HG02884 (cell line): ENCODE results near the gene VPS16.
A peak's percentile ranks its signal among the peaks of the same experiment; 100 is the strongest.

ENCODE experiments used
- ATAC-seq: cut with Tn5 transposase; IDR thresholded peaks from one replicate; pipeline ENCODE4 v1.9.1; 2021; ENCODE audit warnings: mild to moderate bottlenecking, moderate library complexity; ENCODE audit not compliant: unreplicated experiment

The VPS16 gene

DNA sequence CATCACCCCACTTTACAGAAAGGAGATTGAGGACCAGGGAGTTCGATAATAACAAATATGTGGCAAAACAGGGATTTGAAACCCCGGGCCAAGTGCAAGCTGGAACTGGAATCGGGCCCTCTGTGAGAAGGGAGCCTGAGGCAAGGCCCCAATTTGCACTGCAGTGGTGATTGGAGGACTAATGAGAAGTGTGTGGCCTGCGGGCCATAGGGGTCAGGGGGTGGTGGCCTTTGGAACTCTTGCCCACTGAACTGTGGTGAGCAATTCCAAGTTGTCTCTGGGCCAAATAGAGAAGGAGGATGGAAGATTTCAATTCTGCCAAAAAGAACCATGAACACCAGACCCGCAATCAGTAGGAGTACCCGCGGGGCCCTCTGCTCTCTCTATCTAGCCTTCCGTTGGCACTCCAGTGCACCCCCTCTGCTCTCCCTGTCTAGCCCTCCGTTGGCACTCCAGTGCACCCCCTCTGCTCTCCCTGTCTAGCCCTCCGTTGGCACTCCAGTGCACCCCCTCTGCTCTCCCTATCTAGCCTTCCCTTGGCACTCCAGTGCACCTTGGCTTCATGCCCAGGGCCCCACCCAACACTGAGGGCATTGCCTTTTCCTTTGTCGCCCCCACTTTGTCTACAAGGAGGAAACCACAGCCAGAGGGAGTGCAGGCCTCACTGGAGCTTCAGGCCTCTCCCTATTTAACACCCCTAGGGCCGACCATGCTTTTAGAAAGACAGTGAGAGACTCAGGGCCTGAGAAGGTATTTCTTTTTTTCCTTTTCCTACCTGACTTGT lies 26.7 kb downstream of the VPS16 start:
- no peak for ATAC-seq

DNA sequence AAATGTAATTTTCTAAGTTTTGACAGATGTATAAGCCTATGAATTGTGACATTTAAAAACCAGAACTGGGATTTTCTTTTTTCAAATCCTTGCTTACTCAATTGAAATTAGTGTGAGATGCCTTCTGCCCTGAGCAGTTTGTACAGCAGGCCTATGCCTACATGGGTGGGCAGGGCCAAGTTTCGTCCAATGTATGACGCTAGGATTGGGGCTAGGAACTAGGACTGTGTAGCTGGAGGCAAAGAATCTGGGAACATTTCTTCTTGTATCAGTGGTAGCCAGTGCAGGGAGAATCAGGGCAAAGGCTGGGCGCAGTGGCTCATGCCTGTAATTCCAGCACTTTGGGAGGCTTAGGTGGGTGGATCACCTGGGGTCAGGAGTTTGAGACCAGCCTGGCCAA lies 28.8 kb downstream of the VPS16 start:
- ATAC-seq: no peak

DNA sequence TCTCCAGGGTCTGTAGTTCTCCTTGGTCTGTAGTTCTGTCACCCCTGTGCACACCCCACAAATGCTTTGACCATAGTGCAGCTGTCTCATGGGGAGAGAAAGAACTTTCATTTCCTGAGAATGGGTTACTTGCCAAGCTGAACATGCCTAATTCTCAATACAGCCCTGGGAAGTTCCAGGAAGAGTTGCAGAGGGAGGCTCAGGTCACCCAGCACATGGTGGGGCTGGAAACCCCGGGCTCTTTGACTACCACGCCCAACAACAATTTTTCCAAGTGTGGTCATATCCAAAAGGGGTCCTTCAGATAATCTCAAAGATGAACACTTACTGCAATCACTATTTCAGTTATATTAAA lies 30.5 kb downstream of the VPS16 start:
- no peak for ATAC-seq

DNA sequence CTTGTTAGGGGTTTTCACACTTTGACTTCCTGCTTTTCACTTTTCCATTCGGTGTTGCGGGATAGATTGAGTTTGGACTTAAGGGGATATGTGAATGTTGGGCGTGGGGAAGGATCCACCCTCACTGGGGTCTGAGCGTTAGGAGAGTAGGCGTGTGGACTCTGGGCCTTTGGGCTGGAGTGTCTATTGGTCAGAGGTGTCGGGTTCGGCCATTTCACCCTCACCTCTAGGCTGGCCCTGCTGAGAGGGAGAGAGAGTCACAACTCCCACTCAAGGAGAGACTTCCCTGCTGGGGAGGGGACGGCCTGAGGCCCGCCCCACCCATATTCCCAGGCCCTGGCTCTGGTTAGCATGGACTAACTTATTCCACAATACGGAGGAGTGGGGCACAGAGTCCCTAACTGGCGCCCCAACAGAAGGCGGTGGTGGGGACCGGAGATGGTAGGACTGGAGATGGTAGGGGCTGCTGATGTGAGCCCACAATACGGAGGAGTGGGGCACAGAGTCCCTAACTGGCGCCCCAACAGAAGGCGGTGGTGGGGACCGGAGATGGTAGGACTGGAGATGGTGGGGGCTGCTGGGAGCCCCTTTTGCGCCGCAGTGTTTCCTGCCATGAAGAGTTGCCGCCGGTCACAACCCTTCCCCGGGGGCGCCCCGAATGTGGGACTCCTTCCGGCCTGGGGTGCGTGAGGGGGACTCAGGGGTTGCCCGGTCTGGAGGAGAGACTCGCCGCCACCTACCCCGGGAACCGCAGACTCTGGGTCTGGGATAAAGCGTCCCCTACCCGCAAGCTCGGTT lies 31.3 kb downstream of the VPS16 start:
- ATAC-seq: no peak

DNA sequence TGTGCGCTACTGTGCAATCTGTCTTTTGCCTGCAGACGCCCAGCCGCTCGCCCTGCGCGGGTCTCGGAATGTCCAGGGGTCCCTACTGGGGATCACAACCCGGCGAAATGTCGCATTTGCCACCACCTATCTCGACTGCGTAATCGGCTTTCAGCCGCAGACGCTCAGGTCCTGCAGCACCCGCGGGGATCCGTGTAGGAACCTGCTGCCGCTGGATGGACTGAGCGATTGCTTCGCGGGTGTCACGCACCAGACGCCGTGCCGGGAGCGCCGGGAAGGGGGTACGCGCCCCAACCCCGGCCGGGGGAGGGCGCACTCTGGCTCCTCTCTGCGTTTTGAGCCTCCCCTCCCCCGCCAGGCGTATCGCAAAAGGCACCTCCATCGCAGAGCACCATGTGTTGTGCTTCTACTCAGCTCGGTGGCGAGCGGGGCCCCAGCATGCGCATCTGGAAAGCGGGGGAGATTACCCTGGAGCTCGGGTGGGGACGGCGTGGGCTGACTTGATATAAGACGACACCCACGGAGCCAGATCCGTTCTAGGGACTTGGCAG lies 32.0 kb downstream of the VPS16 start:
- ATAC-seq: no peak

DNA sequence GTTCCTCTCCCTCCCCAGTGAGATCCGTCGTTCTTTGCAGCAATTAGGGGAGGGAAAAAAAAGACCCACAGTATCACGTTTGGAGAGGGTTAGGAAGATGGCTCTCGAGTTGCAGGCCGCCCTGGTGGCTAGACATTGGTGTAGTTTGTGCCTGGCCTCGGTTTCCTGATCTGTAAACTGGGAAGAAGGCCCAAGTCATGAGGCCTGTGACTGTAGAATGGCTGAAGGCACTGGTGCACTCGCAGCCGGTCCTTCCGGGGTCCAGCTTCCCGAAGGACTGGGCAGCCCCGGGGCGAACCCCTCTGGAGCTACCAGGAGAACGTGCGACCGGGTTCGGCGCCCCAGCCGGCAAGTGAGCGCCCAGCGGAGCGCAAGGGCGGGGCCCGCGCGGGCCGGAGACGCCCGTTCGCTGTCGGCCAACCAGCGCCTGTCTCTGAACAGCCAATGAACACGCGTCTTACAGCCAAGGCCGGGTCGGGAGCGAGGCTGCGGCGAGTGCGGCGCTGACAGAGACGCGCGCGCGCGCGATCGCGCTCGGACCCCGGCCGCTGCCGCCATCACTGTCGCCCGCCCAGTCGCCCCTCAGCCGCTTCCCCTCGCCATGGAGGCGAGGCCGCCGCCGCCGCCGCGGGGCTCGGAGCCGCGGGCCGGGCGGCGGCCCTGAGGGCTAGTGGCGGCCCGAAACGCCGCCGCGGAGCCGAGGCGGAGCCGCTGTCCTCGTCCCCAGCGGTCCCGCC lies 32.6 kb downstream of the VPS16 start, which contains the start of gene PTPRA:
PTPRA (plus strand) TSS at position 472 of the 737 bp plus-strand sequence. CDS start 90,797 bp downstream, outside the sequence.
- peak; percentile 89 for ATAC-seq

DNA sequence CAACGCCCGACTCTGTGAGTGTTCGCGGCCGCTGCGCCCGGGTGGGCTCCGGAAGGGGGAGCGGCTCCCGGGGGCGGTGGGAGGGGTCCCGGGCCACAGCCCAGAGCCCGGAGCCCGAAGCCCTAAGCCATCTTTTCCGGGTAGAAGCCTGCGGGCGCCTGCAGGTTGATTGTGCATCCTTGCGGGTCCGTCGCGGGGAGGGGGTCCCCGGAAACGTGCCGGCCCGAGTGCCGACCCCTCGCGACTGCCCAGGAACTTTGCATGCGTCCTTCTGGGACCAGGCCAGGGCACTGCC lies 33.1 kb downstream of the VPS16 start:
- ATAC-seq: peak; percentile 34

DNA sequence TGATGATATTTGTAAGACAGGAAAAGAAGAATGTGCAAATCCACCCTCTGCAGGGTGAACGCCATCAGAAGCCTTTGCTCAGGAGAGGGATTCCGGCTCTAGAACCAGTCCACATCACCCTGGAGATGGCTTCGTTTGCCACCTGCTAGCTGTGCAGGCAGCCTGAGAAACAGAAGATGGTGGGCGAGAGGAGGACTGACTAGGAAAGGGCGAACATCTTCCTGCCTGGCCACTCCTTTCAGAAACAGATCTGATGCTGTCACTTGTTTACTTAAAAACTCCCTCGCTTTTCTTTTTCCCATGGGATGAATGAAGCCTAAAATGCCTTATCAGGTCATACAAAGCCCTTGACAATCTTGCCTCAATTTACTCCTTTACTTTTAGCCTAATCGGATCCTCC lies 33.9 kb downstream of the VPS16 start:
- no peak for ATAC-seq

DNA sequence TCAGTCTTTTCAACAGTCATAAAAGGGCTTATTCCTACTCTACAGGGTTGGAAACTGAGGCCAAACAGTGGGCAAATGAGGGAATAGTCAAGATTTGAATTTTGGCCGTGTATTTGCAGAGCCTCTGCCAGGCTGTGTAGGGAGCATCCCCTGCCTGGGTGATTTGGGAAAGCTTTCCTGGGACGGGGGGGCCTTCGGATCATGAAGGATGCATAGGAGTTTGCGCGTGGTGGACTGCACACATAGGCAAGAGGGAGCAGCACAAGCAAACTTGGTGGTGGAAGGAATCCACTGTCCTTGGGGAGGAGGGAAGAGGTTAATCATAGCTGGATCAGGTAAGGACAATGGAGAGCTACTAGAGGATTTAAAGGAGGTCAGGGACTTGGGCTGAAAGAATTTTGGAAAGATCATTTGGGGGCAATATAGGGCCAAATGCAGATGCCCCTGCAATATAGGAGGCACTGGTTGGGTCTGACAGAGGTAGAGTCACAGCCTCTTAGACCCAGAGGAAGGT lies 35.2 kb downstream of the VPS16 start:
- ATAC-seq: no peak

DNA sequence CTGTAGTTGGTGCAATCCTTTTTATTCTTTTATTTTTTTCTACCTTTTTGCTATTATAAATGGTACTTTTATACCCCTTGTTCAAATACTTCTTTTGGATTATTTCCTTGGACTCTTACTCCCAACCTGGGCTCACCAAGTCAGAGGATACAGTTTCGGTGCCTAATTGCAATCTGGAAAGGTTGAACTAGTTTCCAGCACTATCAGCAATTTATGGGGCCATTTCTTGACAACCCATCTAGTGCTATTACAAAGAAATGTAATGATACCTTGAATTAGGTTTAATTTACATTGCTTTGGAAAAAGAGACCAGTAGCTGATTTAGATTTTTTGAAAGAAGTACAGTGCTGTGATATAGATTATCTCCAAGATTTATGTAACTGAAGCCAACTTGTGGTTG lies 38.0 kb downstream of the VPS16 start:
- ATAC-seq: no peak

DNA sequence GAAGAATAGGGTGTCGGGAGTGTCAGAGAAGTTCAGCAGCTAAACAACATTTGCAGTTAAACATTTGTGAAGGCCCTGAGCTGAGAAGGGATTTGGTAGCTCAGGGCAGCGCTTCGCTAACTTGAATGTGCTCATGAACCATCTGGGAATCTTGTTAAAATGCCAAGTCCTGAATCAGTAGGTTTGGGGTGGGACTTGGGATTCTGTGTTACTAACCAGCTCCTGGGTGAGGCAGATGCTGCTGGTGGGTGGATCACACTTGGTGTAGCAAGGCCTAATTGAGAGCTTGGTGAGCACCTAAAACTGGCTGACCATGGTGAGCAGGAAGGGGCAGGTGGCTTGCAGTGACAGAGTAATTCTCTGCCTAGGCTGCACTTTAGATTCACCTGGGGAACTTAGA lies 38.6 kb downstream of the VPS16 start:
- ATAC-seq: no peak

DNA sequence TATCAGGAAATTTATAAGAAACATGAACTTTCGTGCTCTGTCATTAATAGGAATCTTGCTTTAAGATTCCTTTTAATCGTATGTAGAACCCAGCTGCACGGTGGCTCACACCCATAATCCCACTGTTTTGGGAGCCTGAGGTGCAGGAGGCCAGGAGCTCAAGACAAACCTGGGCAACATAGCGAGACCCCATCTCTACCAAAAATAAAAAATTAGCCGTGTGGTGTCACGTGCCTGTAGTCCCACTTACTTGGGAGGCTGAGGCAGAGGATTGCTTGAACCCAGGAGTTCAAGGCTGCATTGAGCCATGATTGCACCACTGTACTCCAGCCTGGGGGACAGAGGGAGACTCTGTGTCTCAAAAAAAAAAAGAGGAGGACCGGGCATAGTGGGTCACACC lies 40.1 kb downstream of the VPS16 start:
- ATAC-seq: no peak

DNA sequence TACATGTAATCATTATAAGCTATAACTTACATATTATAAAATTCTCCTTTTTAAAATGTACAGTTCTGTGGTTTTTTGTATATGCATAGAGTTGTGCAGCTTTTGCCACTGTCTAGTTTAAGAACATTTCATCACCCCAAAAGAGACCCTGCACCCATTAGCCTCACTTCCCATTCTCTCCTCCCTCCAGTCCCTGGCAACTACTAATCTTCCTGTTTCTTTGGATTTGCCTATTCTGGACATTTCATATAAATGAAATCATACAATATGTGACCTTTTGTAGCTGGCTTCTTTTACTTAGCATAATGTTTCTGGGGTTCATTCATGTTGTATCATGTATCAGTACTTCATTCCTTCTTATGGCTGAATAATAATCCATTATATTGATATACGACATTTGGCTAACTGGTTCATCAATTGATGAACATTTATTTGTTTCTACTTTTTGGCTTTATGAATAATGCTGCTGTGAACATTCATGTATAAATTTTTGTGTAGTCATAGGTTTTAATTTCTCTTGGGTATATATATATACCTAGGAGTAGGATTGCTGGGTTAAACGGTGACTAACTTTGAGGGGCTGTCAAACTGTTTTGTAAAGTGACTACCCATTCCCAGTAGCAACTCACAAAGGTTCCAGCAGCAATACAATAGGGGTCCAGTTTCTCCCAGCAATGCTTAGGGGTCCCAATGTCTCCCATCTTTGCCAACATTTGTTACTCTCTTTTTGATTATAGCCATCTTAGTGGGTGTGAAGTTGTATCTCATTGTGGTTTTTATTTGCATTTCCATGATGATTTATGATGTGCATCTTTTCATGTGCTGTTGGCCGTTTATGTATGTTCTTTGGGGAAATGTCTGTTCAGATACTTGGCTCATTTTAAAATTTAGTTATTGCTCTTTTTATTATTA lies 43.4 kb downstream of the VPS16 start:
- ATAC-seq: no peak

DNA sequence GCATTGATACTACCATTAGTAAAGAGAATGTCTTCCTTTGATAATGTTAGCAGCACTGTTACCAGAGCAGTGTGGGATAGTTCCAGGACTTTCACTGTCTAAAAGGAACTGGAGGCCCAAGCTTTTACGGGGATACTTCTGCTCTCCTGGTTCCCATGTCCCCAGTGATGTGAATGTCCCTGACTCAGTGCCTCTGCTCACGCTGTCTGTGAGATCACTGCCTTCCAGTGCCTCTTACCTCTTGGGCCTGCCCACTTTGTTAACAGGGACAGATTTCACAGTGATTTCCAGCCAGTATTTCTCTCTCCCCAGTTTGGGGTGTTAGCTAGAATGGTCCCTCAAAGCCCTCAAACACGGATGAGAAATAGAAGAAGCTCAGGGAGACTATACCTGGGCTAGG lies 47.2 kb downstream of the VPS16 start:
- no peak for ATAC-seq

DNA sequence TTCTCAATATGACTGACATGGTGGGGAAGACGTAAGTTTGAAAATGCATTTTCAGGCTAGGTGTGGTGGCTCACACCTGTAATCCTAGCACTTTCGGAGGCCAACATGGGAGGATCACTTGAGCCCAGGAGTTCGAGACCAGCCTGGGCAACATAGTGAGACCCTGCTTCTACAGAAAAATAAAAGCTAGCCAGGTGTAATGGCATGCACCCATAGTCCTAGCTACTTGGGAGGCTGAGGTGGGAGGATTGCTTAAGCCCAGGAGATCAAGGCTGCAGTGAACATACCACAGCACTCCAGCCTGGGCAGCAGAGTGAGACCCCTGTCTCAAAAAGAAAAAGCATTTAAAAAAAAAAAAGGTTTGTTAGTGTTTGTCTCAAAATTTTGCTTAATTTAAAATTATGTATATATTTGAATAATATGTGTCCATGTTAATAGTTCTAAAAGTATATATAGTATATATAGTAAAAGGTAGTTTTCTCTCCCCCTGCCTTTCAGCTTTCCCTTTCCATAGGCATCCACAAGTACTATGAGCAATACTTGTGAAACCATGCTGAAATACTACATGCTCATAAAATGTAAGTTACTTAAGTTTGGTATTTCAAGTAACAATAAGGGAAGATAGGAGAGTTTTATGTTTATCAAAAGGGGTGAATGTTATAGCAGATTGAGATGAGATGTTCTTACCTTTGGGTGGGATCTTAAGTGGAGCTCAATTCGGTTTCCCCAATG lies 47.8 kb downstream of the VPS16 start:
- ATAC-seq: no peak

DNA sequence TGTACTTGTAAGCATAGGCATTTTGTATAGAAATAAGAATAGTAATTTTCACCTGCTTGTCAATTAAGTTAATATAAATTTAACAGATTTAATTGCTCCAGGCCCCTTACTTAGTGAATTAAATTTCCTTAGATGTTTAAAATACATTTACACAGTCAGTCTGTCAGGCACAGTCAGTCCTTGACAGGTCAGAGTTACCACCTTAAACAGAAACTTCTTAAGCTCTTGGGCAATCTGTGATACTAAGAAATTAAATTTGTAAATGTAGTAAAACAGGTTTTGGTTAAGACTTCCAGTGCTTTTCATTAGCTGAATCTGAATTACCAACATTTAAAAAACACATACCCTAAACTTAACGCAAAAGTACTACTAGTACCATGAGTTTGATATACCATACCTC lies 48.7 kb downstream of the VPS16 start:
- ATAC-seq: no peak

DNA sequence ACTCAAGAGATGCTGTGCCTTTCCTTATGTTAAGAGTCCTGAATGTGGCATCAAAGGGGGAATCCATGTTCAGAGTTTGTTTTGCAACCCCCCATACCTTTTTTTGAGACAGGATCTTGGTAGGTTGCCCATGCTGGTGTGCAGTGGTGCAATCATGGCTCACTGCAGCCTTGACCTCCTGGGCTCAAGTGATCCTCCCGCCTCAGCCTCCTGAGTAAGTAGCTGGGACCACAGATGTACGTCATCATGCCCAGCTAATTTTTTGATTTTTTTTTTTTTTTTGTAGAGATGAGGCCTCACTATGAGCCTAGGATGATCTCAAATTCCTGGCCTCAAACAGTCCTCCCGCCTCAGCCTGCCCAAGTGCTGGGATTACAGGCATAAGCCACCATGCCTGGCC lies 49.3 kb downstream of the VPS16 start:
- no peak for ATAC-seq

DNA sequence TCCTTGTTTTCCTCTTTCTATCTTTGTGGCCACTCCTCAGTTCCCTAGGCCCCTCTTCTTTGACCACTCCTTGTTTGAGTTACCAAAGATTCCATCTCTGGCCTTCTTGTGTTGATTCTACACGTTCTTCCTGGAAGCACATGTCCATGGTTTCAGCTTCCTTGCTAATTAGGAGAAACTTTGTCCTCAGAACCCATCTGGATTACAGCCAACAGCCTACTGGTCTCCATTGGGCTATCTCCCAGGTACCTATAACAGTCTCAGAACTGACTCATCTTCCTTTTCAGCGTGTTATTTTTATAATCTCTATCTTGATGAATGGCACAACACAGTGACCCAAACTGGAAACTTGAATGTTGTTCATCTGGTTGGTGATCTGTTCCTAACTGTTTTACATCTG lies 50.2 kb downstream of the VPS16 start:
- no peak for ATAC-seq

DNA sequence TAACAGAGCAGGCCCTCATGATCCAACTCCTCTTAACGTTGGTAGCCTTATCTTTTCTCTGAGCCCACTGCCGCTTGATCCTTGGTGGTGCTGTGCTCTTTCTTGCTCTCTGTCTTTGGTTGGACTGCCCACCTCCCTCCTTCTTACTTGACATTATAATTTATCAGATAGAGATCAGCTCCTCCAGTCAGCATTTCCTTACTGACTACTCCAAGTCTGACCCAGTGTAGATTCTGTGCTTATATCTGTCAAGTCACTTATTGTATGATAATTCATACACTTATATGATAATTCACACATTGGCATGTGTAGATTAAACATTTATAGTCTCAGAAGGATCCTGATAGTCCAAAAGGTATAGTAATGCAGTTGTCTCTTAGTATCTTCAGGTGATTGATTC lies 50.8 kb downstream of the VPS16 start:
- ATAC-seq: no peak

DNA sequence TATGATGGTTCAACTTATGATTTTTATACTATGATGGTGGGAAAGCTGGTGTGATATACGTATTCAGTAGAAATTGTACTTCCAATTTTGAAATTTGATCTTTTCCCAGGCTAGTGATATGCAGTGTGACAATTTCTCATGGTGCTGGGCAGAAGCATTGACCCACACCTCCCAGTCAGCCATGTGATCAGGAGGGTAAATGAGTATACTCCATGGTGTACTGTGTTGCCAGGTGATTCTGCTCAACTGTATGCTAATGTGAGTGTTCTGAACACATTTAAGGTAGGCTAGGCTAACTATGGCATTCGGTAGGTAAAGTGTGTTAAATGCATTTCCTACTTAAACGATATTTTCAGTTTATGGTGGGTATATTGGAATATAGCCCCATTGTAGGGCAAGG lies 51.8 kb downstream of the VPS16 start:
- no peak for ATAC-seq
